ENCODE results near the gene POMT2.
"Not testable (repeated sequence)": the region's sequence is repeated elsewhere in the genome, so short reads cannot be mapped to it uniquely, and the experiment has no call there.

Gene POMT2

DNA sequence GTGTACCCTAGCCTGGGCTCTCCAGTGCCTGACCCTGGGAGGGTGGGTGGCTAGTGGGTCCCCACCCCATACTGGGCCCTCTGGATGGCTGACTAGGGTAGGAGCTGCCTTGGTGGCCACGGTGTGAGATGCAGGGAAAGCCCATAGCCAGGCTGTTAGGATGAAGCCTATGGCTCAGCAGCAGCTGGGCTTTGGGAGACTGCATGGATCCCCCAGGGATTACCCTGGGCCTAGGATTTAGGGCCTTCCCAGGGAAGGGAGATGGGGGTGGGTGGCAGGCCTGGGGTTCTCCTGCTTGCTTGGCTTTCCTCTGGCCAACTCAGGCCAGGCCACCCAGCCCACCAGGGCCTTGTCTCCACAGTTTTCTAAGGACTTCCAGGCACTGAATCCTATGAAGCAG is 6.4 kb upstream of the POMT2 start:
- TF ChIP-seq Cebpa-rat (IDR thresholded peaks at IDR 0.05): no peak

DNA sequence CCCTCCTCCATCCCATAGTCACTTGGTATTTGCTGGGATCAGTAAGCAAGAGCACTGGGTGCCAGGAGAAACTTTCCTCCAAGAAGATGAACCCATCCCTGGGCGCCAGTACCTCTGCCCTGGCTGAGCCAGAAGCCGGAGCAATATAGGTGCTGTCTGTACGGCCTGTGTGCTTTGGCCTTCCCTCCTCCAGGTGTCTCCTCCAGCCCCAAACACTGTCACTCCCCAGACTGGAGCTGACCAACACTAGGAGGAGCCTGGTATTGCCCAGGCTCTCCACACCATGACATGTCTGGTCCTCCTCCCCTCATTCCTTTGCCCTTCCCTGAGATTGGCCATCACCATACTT is 5.0 kb upstream of the POMT2 start:
- Histone ChIP-seq H4K20me1 (no peaks in the 10 kb centered on the region; a peak in 1 of 22 replicates), H3K4me1 (peaks cover 9 to 12% (median 10%) of the 10 kb centered on the region in 10 experiments), H3K4me2 (no peak overlapping the region), H3K27ac (no peak overlapping the region), H3K36me3 (no peaks in the 10 kb centered on the region; a peak in 1 of 22 replicates), H3K9ac (no peak overlapping the region), H3K4me3 (no peak overlapping the region), H3K9me3 (replicated peaks in 1 of 11) (no peaks in the 10 kb centered on the region), H3K27me3 (no peaks in the 10 kb centered on the region)
- no peak for TF ChIP-seq Cebpa-rat (IDR thresholded peaks at IDR 0.05)

More for the DNA sequence above, 6.4 kb upstream of the POMT2 start:
- Histone ChIP-seq H3K4me3 (no peak overlapping the region), H4K20me1 (no peaks in the 10 kb centered on the region; a peak in 1 of 22 replicates), H3K9me3 (replicated peaks in 1 of 11) (no peaks in the 10 kb centered on the region), H3K4me2 (no peak overlapping the region), H3K9ac (no peak overlapping the region), H3K27me3 (no peaks in the 10 kb centered on the region), H3K4me1 (peaks cover 5 to 7% (median 6%) of the 10 kb centered on the region in 10 experiments), H3K36me3 (no peaks in the 10 kb centered on the region; a peak in 1 of 22 replicates), H3K27ac (no peak overlapping the region; a peak in 1 of 22 replicates)

DNA sequence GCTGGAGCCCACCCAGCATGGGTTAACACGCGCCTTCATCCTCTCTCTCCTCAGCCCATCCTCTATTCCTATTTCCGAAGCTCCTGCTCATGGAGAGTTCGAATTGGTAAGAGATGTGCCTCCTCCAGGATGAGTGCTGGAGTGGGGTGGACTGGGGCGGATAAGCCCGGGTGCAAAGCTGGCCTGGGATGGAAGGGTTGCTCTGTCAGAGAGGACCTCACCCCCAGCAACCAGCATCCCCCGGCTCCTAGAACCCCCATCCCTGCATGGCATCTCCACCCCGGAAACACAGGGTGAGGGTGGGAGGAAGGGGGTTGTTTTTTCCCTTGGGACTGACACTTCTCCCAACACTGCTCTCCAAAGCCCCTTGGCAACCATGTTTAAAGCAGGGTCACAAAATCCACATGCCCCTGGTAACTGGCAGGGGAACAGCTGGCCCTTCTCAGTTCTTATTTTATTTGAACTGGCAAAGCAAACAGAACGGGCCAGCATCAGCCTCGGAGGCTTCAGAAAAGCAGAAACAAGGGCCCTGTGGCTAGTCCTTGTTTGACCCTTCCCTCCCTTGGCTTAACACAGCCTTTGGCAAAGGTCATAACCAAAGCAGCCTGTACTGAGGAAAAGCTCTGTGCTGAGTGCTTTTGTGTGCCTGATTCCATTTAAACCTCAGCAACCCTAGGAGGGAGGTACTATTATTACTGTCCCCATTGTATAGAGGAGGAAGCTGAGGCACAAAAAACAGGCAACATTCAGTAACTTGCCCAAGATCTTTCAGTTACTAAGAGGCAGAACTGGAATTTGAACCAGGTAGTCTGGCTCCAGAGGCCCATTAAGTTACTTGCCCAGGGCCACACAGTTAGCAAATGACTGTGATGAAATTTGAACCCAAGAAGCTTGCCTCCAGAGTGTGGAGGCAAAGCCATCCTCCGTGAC is 4.4 kb upstream of the POMT2 start:
- no peak overlapping the region for H3K4me3 ChIP-seq
- H3K9me3 ChIP-seq (replicated peaks in 1 of 11): no peaks in the 10 kb centered on the region
- TF ChIP-seq Cebpa-rat (IDR thresholded peaks at IDR 0.05): no peak
- no peaks in the 10 kb centered on the region for H3K27me3 ChIP-seq
- H3K4me2 ChIP-seq: no peak overlapping the region
- H3K9ac ChIP-seq: no peak overlapping the region
- H3K36me3 ChIP-seq: no peaks in the 10 kb centered on the region; a peak in 1 of 22 replicates
- no peak overlapping the region for H3K27ac ChIP-seq
- no peaks in the 10 kb centered on the region for H4K20me1 ChIP-seq
- peaks cover 9 to 12% (median 10%) of the 10 kb centered on the region in 10 experiments for H3K4me1 ChIP-seq

DNA sequence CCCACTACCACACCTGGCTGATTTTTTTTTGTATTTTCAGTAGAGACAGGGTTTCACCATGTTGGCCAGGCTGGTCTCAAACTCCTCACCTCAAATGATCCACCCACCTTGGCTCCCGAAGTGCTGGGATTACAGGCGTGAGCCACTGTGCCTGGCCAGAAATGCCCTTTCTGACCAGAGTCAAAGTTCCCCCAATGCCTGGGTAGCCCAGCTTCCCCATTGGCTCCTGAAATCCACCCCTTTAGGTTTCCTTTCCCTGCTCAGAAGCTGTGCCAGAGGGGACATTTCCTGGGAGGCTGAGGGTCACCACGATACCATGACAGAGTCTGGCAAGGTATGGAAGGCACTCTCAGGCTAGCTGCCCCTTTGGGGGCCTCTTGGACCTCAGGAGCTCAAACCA is 3.6 kb upstream of the POMT2 start:
- H4K20me1 ChIP-seq: peaks cover 0 to 4% (median 0%) of the 10 kb centered on the region in 11 experiments; a peak in 3 of 22 replicates
- no peaks in the 10 kb centered on the region; a peak in 1 of 22 replicates for H3K36me3 ChIP-seq
- no peak for TF ChIP-seq Cebpa-rat (IDR thresholded peaks at IDR 0.05)
- H3K4me2 ChIP-seq: no peak overlapping the region
- H3K9ac ChIP-seq: no peak overlapping the region
- no peak overlapping the region for H3K4me3 ChIP-seq
- no peaks in the 10 kb centered on the region for H3K27me3 ChIP-seq
- no peak overlapping the region for H3K27ac ChIP-seq
- H3K4me1 ChIP-seq: peaks cover 16 to 20% (median 18%) of the 10 kb centered on the region in 10 experiments
- H3K9me3 ChIP-seq (replicated peaks in 1 of 11): no peaks in the 10 kb centered on the region

DNA sequence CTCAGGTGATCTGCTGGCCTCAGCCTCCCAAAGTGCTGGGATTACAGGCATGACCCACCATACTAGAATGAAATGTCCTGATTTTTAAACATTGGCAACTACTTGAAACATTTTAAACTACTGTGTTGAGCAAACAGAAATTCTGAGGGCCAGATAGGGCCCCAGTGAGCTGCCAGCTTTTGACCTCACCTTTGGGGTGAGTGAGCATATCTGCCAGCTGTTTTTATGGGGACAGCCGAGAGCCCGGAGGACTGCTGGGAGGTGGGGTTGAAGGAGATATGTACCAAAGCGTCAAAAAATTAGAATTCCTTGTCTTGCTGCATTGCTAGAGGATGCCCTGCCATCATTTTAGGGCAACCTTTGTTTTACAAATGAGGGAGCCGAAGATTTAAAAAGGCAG is 2.9 kb upstream of the POMT2 start:
- no peak for TF ChIP-seq Cebpa-rat (IDR thresholded peaks at IDR 0.05)
- H3K36me3 ChIP-seq: no peaks in the 10 kb centered on the region; a peak in 1 of 22 replicates

DNA sequence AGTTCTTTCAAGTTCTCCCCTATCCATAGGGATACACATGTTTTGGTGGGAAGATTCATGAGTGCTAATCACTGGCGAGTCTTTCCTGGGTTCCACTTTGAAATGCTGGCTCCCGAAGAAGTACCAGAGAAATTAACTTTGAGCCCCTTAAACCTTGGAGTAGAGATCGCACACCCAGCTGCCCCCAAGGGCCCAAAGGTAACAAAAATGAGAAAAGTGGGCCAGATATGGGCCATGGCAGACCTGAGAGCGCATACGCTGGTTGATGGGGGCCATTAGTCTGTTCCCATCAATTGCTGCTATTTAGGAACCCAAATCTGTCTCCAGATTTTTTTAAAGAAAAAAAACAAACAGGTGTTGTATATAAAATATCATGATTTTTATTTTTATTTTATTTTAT is 2.3 kb upstream of the POMT2 start:
- Histone ChIP-seq H3K27ac (no peak overlapping the region), H3K27me3 (no peaks in the 10 kb centered on the region), H3K4me2 (peak overlapping the region in 7 of 11 experiments; percentile 83 to 93 (median 87); a peak in 6 of 22 replicates), H3K36me3 (no peaks in the 10 kb centered on the region; a peak in 1 of 22 replicates), H3K4me1 (peaks cover 16 to 22% (median 21%) of the 10 kb centered on the region in 10 experiments), H3K9me3 (replicated peaks in 1 of 11) (no peaks in the 10 kb centered on the region), H3K9ac (no peak overlapping the region), H3K4me3 (no peak overlapping the region), H4K20me1 (peaks cover 0 to 9% (median 0%) of the 10 kb centered on the region in 11 experiments; a peak in 3 of 22 replicates)
- no peak for TF ChIP-seq Cebpa-rat (IDR thresholded peaks at IDR 0.05)

More for the DNA sequence above, 2.9 kb upstream of the POMT2 start:
- Histone ChIP-seq H3K9me3 (replicated peaks in 1 of 11) (no peaks in the 10 kb centered on the region), H3K27ac (no peak overlapping the region), H3K4me2 (no peak overlapping the region), H3K9ac (no peak overlapping the region), H3K4me3 (no peak overlapping the region), H3K27me3 (no peaks in the 10 kb centered on the region), H3K4me1 (peaks cover 16 to 22% (median 21%) of the 10 kb centered on the region in 10 experiments), H4K20me1 (peaks cover 0 to 9% (median 0%) of the 10 kb centered on the region in 11 experiments; a peak in 3 of 22 replicates)

DNA sequence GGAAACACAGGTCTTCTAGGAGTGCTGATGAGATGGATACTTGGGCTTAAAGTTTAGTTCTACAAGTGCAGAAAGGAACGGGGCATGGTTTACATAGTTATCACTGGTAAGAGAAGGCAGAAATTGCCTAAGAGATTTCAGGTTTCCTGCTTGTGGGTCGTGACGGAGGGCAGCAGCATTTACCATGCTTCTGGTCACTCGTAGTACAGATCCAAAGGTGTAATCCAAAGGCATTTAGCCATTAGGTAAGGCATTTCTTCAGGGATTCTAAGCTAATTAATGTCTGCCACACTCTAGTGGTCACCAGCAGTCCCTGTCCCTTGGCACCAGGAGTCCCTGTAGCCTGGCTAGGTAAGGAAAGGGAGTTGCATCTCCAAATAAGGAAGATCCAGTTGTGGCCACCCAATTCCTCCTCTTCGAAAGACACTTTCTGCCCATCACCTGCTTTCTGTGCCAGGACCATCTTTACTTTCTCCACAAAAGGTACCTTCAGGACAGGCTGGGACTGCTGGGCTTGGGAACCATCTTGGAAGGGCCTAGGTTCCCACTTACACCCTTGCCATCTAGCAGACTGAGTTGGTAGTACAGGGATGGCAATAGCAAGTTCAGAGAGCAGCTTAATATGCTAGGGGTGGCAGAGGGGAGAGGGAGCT is 1.7 kb upstream of the POMT2 start:
- peak overlapping the region; percentile 83 to 97 (median 93); a peak in 21 of 22 replicates for H3K9ac ChIP-seq
- H3K9me3 ChIP-seq (replicated peaks in 1 of 11): no peaks in the 10 kb centered on the region
- peaks cover 0 to 9% (median 0%) of the 10 kb centered on the region in 11 experiments; a peak in 4 of 22 replicates for H4K20me1 ChIP-seq
- H3K36me3 ChIP-seq: no peaks in the 10 kb centered on the region; a peak in 1 of 22 replicates
- no peaks in the 10 kb centered on the region for H3K27me3 ChIP-seq
- peak overlapping the region; percentile 79 to 96 (median 88); a peak in 18 of 20 replicates for H3K4me3 ChIP-seq
- peak overlapping the region; percentile 83 to 98 (median 87) for H3K4me2 ChIP-seq
- H3K27ac ChIP-seq: peak overlapping the region in 6 of 11 experiments; percentile 91 to 98 (median 96); a peak in 6 of 22 replicates
- TF ChIP-seq Cebpa-rat (IDR thresholded peaks at IDR 0.05): no peak
- H3K4me1 ChIP-seq: peaks cover 16 to 22% (median 21%) of the 10 kb centered on the region in 10 experiments

DNA sequence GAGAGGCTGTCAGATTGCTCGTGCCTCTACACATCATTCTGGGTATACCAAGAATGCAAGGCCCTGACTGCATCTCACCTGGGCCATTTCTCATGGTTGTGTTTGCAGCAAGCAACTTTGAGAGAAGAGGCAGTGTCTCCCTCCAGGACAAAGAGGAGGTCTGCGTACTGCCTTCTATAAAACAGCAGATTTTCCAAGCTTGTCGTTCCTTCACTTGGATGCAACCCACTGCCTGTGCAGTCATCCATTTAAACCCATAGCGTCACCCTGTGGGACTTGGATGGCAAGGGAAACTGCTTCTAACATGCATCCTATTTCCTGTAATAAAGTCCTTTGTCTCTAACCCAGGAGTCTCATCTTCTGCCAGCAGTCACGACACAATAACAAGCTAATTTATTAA is 1.3 kb downstream of the POMT2 start:
- H3K9ac ChIP-seq: peak overlapping the region in 4 of 11 experiments; percentile 4 to 93 (median 51); a peak in 4 of 22 replicates
- TF ChIP-seq Cebpa-rat (IDR thresholded peaks at IDR 0.05): no peak
- no peak overlapping the region; a peak in 1 of 20 replicates for H3K4me3 ChIP-seq
- H3K27ac ChIP-seq: no peak overlapping the region
- no peaks in the 10 kb centered on the region for H3K9me3 ChIP-seq (replicated peaks in 1 of 11)
- H4K20me1 ChIP-seq: peaks cover 0 to 27% (median 5%) of the 10 kb centered on the region in 11 experiments; a peak in 8 of 22 replicates
- peaks cover 21 to 43% (median 28%) of the 10 kb centered on the region in 10 experiments for H3K4me1 ChIP-seq
- no peaks in the 10 kb centered on the region for H3K27me3 ChIP-seq
- H3K36me3 ChIP-seq: no peaks in the 10 kb centered on the region
- H3K4me2 ChIP-seq: peak overlapping the region; percentile 83 to 98 (median 90)

DNA sequence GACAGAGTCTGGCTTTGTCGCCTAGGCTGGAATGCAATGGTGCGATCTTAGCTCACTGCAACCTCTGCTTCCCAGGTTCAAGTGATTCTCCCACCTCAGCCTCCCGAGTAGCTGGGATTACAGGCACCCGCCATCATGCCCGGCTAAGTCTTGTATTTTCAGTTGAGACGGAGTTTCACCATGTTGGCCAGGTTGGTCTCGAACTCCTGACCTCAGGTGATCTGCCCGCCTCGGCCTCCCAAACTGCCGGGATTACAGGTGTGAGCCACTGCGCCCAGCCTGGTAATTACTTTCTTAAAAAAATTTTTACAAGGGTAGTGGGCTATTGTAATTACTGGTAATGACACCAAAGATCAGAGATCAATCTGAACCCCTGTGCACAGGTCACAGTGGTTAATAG is 1.9 kb downstream of the POMT2 start:
- not testable (repeated sequence) for H3K9me3 ChIP-seq (replicated peaks in 1 of 11); H3K27ac ChIP-seq; H3K4me2 ChIP-seq; H3K36me3 ChIP-seq; H3K27me3 ChIP-seq; H3K4me3 ChIP-seq
- peaks cover 21 to 45% (median 28%) of the 10 kb centered on the region in 10 experiments for H3K4me1 ChIP-seq
- H4K20me1 ChIP-seq: peaks cover 0 to 33% (median 5%) of the 10 kb centered on the region in 11 experiments; a peak in 8 of 22 replicates
- H3K9ac ChIP-seq: 0 out of 22 replicates have a peak overlapping the region, but pooled peaks of 1 of the 11 experiments have one; percentile 4

Measured in BLaER1 treated with 17β-estradiol and CSF1 and Interleukin-3, amounts not matched to agents 10 nM and 100 nM (cell line).